ENCODE measurements around the gene CDH4.

The CDH4 gene

DNA sequence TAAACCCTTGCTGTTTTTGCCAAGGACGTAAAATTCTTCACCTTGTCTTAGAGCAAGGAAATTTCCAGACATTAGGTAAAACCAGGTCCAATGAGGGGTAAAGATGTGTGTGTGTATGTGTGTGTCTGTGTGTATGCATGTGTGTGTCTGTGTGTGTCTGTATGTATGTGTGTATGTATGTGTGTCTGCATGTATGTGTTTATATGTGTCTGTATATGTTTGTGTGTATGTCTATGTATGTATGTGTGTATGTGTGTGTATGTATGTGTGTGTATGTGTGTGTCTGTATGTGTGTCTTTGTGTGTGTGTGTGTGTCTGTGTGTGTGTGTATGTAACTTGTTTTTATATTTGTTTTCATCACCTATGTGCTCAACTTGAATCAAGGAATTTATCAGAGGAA is 439.9 kb downstream of the CDH4 start:
- TF ChIP-seq, protein P1, sequence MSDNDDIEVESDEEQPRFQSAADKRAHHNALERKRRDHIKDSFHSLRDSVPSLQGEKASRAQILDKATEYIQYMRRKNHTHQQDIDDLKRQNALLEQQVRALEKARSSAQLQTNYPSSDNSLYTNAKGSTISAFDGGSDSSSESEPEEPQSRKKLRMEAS (IDR thresholded peaks at IDR 0.05): no peak
- TF ChIP-seq RAD21 (IDR thresholded peaks at IDR 0.05; ENCODE audit: low read depth) (no peak), ZBTB7A (IDR thresholded peaks at IDR 0.05; ENCODE audit: low read depth) (no peak), FOXM1 (IDR thresholded peaks at IDR 0.05; ENCODE audit: borderline replicate concordance, low read depth) (no peak), YY1 (IDR thresholded peaks at IDR 0.05; ENCODE audit: low read depth) (no peak), TCF12 (IDR thresholded peaks at IDR 0.05; ENCODE audit: low read depth) (no peak), TEAD4 (IDR thresholded peaks at IDR 0.05) (no peak), NFIC (IDR thresholded peaks at IDR 0.05) (no peak), EP300 (IDR thresholded peaks at IDR 0.05; ENCODE audit: borderline replicate concordance) (no peak)
- TF ChIP-seq, protein P2, sequence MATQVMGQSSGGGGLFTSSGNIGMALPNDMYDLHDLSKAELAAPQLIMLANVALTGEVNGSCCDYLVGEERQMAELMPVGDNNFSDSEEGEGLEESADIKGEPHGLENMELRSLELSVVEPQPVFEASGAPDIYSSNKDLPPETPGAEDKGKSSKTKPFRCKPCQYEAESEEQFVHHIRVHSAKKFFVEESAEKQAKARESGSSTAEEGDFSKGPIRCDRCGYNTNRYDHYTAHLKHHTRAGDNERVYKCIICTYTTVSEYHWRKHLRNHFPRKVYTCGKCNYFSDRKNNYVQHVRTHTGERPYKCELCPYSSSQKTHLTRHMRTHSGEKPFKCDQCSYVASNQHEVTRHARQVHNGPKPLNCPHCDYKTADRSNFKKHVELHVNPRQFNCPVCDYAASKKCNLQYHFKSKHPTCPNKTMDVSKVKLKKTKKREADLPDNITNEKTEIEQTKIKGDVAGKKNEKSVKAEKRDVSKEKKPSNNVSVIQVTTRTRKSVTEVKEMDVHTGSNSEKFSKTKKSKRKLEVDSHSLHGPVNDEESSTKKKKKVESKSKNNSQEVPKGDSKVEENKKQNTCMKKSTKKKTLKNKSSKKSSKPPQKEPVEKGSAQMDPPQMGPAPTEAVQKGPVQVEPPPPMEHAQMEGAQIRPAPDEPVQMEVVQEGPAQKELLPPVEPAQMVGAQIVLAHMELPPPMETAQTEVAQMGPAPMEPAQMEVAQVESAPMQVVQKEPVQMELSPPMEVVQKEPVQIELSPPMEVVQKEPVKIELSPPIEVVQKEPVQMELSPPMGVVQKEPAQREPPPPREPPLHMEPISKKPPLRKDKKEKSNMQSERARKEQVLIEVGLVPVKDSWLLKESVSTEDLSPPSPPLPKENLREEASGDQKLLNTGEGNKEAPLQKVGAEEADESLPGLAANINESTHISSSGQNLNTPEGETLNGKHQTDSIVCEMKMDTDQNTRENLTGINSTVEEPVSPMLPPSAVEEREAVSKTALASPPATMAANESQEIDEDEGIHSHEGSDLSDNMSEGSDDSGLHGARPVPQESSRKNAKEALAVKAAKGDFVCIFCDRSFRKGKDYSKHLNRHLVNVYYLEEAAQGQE (IDR thresholded peaks at IDR 0.05; ENCODE audit: low read depth): no peak
- TF ChIP-seq, protein P3, sequence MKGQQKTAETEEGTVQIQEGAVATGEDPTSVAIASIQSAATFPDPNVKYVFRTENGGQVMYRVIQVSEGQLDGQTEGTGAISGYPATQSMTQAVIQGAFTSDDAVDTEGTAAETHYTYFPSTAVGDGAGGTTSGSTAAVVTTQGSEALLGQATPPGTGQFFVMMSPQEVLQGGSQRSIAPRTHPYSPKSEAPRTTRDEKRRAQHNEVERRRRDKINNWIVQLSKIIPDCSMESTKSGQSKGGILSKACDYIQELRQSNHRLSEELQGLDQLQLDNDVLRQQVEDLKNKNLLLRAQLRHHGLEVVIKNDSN (IDR thresholded peaks at IDR 0.05): no peak

DNA sequence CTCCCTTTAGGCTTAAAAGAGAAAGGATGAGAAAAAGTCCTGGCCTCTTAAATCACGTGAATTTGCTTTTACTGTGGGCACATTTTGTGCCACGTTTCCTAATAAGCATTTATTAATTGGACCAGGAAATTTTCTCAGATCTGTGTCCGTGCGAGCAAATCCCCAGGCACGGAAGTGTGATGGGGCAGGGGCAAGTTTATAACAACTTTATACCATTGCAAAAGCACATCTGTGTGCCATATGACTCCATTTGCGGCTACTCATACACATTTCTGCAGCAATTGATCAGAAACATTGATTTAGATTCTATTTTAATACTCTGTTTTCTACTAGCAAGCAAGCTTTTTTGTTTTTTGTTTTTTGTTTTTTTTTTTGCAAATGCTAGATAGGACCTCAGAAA is 440.4 kb downstream of the CDH4 start:
- TF ChIP-seq CREB1 (IDR thresholded peaks at IDR 0.05; ENCODE audit: low read depth) (no peak), CEBPB (IDR thresholded peaks at IDR 0.05) (no peak), YY1 (IDR thresholded peaks at IDR 0.05; ENCODE audit: low read depth) (no peak), ZBTB7A (IDR thresholded peaks at IDR 0.05; ENCODE audit: low read depth) (no peak), TCF12 (IDR thresholded peaks at IDR 0.05; ENCODE audit: low read depth) (no peak), EGR1 (IDR thresholded peaks at IDR 0.05) (no peak), FOXM1 (IDR thresholded peaks at IDR 0.05; ENCODE audit: borderline replicate concordance, low read depth) (no peak), TEAD4 (IDR thresholded peaks at IDR 0.05) (no peak), NFIC (IDR thresholded peaks at IDR 0.05) (no peak), RAD21 (IDR thresholded peaks at IDR 0.05; ENCODE audit: low read depth) (no peak), EP300 (IDR thresholded peaks at IDR 0.05; ENCODE audit: borderline replicate concordance) (no peak), TAF1 (IDR thresholded peaks at IDR 0.05; ENCODE audit: low read depth) (no peak)
- TF ChIP-seq, protein P2 (IDR thresholded peaks at IDR 0.05; ENCODE audit: low read depth): no peak
- TF ChIP-seq, protein P3 (IDR thresholded peaks at IDR 0.05): no peak
- TF ChIP-seq, protein P1 (IDR thresholded peaks at IDR 0.05): no peak

DNA sequence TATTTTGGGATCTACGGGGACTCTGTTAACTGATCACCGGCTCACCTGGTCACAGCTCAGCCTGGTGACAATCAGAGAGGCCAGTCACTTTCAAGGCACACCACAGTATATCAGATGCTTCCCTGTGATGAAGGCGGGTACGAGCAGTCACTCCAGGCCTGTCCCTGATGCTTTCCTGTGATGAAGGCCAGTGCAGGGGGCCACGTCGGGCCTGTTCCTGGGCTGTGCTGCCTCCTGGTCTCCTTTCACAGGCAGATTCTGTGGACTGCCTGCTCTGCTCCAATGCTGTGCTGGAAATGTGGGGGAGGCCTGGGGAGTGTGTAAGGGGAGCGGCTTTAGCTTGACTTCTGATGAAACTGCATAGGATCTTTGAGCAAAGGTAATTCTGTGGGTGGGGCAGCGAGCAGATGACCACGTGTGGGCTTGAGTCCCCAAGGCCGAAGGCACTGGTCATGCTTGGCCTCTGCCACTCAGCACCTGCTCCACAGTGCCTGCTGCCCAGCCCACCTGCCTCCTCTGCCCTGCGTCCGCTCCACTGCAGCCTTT is 441.1 kb downstream of the CDH4 start:
- TF ChIP-seq EGR1 (IDR thresholded peaks at IDR 0.05): no peak
- no peak for TF ChIP-seq NFIC (IDR thresholded peaks at IDR 0.05)
- TF ChIP-seq TAF1 (IDR thresholded peaks at IDR 0.05; ENCODE audit: low read depth): no peak
- no peak for TF ChIP-seq CEBPB (IDR thresholded peaks at IDR 0.05)
- no peak for TF ChIP-seq TCF12 (IDR thresholded peaks at IDR 0.05; ENCODE audit: low read depth)

DNA sequence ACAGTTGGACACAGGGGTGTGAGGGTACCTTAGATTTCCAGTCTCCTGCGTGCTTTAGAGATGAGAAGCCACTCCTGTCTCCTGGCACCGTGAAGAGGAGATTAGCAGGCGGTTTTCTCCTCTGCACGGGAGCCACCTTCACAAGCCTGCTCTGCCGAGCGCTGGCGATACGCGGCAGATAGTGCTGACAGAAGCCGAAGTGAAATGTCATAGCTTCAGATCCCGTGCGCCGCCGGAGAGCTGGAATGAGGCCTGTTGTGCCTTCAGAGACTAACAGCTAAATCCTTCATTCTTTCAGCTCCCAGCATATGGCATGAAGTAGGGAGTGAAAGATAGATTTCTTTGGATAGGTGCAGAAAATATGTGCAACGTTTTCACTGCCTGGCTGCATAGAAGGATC is 442.6 kb downstream of the CDH4 start:
- TF ChIP-seq EGR1 (IDR thresholded peaks at IDR 0.05) (no peak), RAD21 (IDR thresholded peaks at IDR 0.05; ENCODE audit: low read depth) (no peak), NFIC (IDR thresholded peaks at IDR 0.05) (no peak), TAF1 (IDR thresholded peaks at IDR 0.05; ENCODE audit: low read depth) (no peak), EP300 (IDR thresholded peaks at IDR 0.05; ENCODE audit: borderline replicate concordance) (no peak), TEAD4 (IDR thresholded peaks at IDR 0.05) (no peak), FOXM1 (IDR thresholded peaks at IDR 0.05; ENCODE audit: borderline replicate concordance, low read depth) (no peak), ZBTB7A (IDR thresholded peaks at IDR 0.05; ENCODE audit: low read depth) (no peak), CEBPB (IDR thresholded peaks at IDR 0.05) (no peak), YY1 (IDR thresholded peaks at IDR 0.05; ENCODE audit: low read depth) (no peak)
- TF ChIP-seq, protein P1 (IDR thresholded peaks at IDR 0.05): no peak
- TF ChIP-seq, protein P2 (IDR thresholded peaks at IDR 0.05; ENCODE audit: low read depth): no peak

Data from Ishikawa (cell line).